OCI-LY7 (cell line): Measurements from ENCODE around the gene RIC1.

Experiments
- CTCF ChIP-seq: fragments of 200-600 bp; sonication (generic); conservative IDR thresholded peaks from 2 replicates; pipeline ENCODE4 v1.5.1; 2014; ENCODE audit warnings: mild to moderate bottlenecking, antibody characterized with exemption, low read length, moderate library complexity, mixed read lengths
- EZH2phosphoT487 ChIP-seq: fragments of 200-600 bp; sonication (generic); IDR thresholded peaks from 2 replicates; pipeline ENCODE4 v1.6.1; 2018; ENCODE audit warnings: low read depth, borderline replicate concordance, mild to moderate bottlenecking, mixed run types, antibody characterized with exemption, low read length, moderate library complexity, mixed read lengths

DNA sequence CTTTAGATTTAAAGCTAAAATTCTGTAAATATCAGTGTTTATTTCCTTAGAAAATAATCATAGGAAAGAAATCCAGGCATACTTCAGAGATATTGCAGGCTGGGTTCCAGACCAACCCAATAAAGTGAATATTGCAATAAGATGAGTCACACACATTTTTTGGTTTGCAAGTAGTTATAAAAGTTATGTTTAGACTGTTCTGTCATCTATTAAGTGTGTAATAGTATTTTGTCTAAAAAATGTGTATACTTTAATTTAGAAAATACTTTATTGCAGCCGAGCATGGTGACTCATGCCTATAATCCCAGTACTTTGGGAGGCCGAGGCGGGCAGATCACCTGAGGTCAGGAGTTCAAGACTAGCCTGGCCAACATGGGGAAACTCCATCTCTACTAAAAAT, 6.9 kb upstream of the RIC1 start:
- no peak for TF ChIP-seq CTCF
- TF ChIP-seq EZH2phosphoT487 = no peak
